GM06990 (cell line): ENCODE results near the gene NTRK2.
A peak's percentile ranks its signal among the peaks of the same experiment; 100 is the strongest.

ENCODE experiments used
- DNase-seq: peaks from one replicate; pipeline ENCODE4 v3.0.0-alpha.2; 2011; ENCODE audit not compliant: insufficient read length; ENCODE audit errors: extremely low read depth
- H3K27me3 ChIP-seq: replicated peaks from 2 replicates; pipeline ENCODE4 v1.6.0; 2011; ENCODE audit warnings: low read length; ENCODE audit not compliant: control insufficient read depth, insufficient read depth
- H3K36me3 ChIP-seq: 2 replicates; pipeline ENCODE4 v1.5.1; 2011; ENCODE audit warnings: low read length; ENCODE audit not compliant: control insufficient read depth, insufficient read depth
- H3K4me3 ChIP-seq: replicated peaks from 2 replicates; pipeline ENCODE4 v1.5.1; 2011; ENCODE audit warnings: low read depth, mild to moderate bottlenecking, control low read depth, low read length
- CTCF ChIP-seq: IDR thresholded peaks from 2 replicates; pipeline ENCODE4 v1.5.1; 2011; ENCODE audit warnings: low read length, control low read depth, mild to moderate bottlenecking, inconsistent platforms; ENCODE audit not compliant: insufficient read depth, poor library complexity, severe bottlenecking

The NTRK2 gene

GRCh38 chr9:85045271-85045670 lies 375.7 kb downstream of the NTRK2 start:
- DNase-seq: no peak
- Histone ChIP-seq H3K27me3 (no peaks in the 10 kb centered on the region; the same call in 1 of the 2 replicates), H3K36me3 (no peaks in the 10 kb centered on the region), H3K4me3 (no peak overlapping the region)
- no peak for TF ChIP-seq CTCF

- DNase-seq: no peak
- H3K36me3 ChIP-seq: no peaks in the 10 kb centered on the region
- H3K27me3 ChIP-seq: no peaks in the 10 kb centered on the region
- TF ChIP-seq CTCF: no peak
- no peak overlapping the region for H3K4me3 ChIP-seq
Measured at GRCh38 chr9:85046475-85046874, 376.9 kb downstream of the NTRK2 start.

DNA sequence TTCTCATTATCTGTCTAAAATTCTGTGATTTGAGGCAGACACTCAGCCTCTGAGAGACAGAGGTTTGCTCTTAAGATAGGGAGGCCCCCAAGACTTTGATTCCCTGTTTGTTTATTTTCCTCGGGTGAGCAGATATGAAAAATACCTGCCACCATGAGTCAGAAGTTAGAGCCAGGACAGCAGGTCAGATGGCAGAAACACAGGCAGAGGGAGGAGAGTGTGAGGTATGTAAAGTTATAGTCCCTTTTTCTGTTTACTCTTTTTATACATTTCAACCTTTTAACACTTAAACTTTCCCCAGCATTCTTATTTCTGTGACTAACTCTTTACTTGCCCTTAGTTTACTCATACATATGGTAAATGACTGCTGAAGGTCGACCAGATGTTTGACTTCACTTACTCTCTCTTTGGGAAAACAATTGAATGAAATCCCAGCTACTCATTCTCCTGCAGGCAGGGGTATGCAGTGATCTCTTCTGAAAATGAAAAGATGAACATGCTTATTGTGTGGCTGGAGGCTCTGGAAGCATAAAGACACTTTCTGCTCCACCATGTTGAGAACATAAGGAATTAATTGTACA lies 383.8 kb downstream of the NTRK2 start:
- H3K27me3 ChIP-seq: no peaks in the 10 kb centered on the region
- DNase-seq: no peak
- H3K4me3 ChIP-seq: no peak overlapping the region
- no peaks in the 10 kb centered on the region for H3K36me3 ChIP-seq
- no peak for TF ChIP-seq CTCF

DNA sequence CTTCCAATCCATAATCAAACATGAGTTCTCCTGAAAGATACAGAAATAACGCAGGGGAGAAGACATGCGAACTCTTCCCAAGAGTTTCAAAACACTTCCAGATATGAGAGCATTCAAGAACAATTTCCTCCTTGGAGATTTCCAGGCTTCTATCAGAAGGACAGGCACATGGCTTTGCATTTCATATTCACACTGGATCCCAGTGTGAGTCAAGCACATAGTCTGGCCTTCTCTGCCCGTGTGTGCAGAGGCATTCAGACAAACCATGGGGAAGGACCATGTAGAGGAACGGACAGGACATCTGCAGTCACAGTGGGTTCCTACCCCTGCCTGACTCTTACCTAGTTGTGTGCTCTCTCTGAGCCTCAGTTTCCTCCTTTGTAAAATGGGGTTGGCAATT lies 384.5 kb downstream of the NTRK2 start:
- no peak for TF ChIP-seq CTCF
- DNase-seq: no peak
- Histone ChIP-seq H3K4me3 (no peak overlapping the region), H3K36me3 (no peaks in the 10 kb centered on the region), H3K27me3 (no peaks in the 10 kb centered on the region)

DNA sequence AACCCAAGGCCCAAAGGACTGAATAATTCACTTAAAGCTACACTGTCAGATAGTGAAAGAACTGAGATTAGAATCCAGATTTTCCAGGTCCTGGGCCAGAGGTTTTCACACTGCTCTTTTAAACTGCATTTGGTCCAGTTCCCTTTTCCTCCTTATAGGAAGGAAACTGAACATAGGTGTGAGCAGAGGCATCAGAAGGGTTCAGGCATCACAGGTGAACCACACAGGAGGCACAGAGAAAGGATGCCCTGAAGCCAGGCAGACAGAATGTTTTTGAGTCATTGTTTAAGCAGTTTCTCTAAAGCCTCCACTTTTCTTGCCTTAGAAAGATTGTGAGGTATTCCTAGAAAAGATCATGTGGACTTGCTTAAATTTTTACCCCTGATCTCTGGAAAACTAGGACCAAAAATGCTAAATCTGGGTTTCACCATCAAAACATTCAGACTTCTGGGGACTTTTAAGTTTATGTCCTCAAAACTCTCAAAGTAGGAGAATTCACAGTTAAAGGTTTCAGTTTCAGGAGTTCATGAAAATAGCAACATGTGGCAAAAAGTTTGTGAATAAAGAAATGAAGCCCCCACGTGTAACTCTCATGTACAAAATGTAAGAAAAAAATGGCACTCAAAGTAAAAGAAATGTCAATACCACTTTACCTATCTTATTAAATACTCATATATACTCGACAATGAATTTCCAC lies 386.1 kb downstream of the NTRK2 start:
- Histone ChIP-seq H3K4me3 (no peak overlapping the region), H3K36me3 (no peaks in the 10 kb centered on the region), H3K27me3 (no peaks in the 10 kb centered on the region)
- DNase-seq: peak; percentile 42
- no peak for TF ChIP-seq CTCF
